Muscle of arm (tissue), 12 donors: ENCODE results near the gene NPR2. TPM values are rescaled to one million over a fixed set of nuclear protein-coding genes. Genes with fewer than 3 reads are reported as not detected.

Experiments
- DNase-seq: peaks from one replicate; pipeline ENCODE4 v3.0.0-alpha.2; 2013
- polyA plus RNA-seq, 12 donors: library from polyadenylated mRNA; unstranded; fragments of 120-200 nt; gene quantifications; one replicate each; pipeline ENCODE4 v1.2.1, GENCODE V29; 2013; ENCODE audit not compliant: insufficient read length in 12 of 12

The NPR2 gene
- polyA plus RNA-seq, 12 donors, result 14.4 to 30.9 (median 26.3) TPM; not detected in 1

- DNase-seq, result no peak
Observed at GRCh38 chr9:35854091-35854762, 62.8 kb downstream of the NPR2 start.

GRCh38 chr9:35856206-35856605 lies 64.8 kb downstream of the NPR2 start:
- DNase-seq, result no peak

- no peak for DNase-seq
Observed at GRCh38 chr9:35856882-35857281, 65.5 kb downstream of the NPR2 start.

GRCh38 chr9:35858458-35858857 lies 67.1 kb downstream of the NPR2 start:
- no peak for DNase-seq

Other genes starting within 250 kb of the NPR2 start
- gene TESK1, start 186.3 kb upstream of the NPR2 start, polyA plus RNA-seq, result 10 to 100 TPM in 11 of 12 donors, not detected in 1; 27.1 to 42.8 (median 33.8) TPM
- gene CD72, start 173.2 kb upstream of the NPR2 start, polyA plus RNA-seq, result 1 to 10 TPM in 10 of 12 donors, not detected in 2; 1.0 to 4.8 (median 2.1) TPM
- gene SIT1, start 140.7 kb upstream of the NPR2 start, polyA plus RNA-seq, result 1 to 10 TPM in 1 of 12 donors, under 1 TPM in 8, not detected in 3; 0.13 to 2.3 (median 0.20) TPM
- gene RMRP, start 133.6 kb upstream of the NPR2 start, polyA plus RNA-seq, result not detected
- gene CCDC107, start 133.3 kb upstream of the NPR2 start, polyA plus RNA-seq, result 10 to 100 TPM in 10 of 12 donors, not detected in 2; 12.4 to 21.7 (median 16.1) TPM
- gene ARHGEF39, start 126.4 kb upstream of the NPR2 start, polyA plus RNA-seq, result 1 to 10 TPM in 11 of 12 donors, not detected in 1; 3.3 to 8.0 (median 5.2) TPM
- 1 to 10 TPM in 4 of 12 donors, under 1 TPM in 6, not detected in 2; 0.42 to 6.9 (median 0.75) TPM for gene CA9, start 117.7 kb upstream of the NPR2 start, polyA plus RNA-seq
- over 10,000 TPM in 1 of 12 donors, 1,000 to 10,000 TPM in 11; 1,434 to 10,856 (median 6,506) TPM for gene TPM2, start 101.7 kb upstream of the NPR2 start, polyA plus RNA-seq
- 100 to 1,000 TPM in 3 of 12 donors, 10 to 100 TPM in 8, not detected in 1; 83.0 to 108 (median 90.3) TPM for gene TLN1, start 59.4 kb upstream of the NPR2 start, polyA plus RNA-seq
- gene CREB3, start 58.9 kb upstream of the NPR2 start, polyA plus RNA-seq, result 10 to 100 TPM in 11 of 12 donors, not detected in 1; 21.3 to 45.7 (median 24.9) TPM
- 10 to 100 TPM in 11 of 12 donors, not detected in 1; 33.9 to 87.1 (median 55.8) TPM for gene GBA2, start 42.4 kb upstream of the NPR2 start, polyA plus RNA-seq
- gene RGP1, start 42.3 kb upstream of the NPR2 start, polyA plus RNA-seq, result 10 to 100 TPM in 11 of 12 donors, not detected in 1; 15.1 to 21.8 (median 19.8) TPM
- 1 to 10 TPM in 1 of 12 donors, under 1 TPM in 1, not detected in 10; 0.98 to 1.4 TPM for gene MSMP, start 37.3 kb upstream of the NPR2 start, polyA plus RNA-seq
- gene SPAG8, start 20.7 kb downstream of the NPR2 start, polyA plus RNA-seq, result 1 to 10 TPM in 10 of 12 donors, not detected in 2; 1.7 to 4.0 (median 2.2) TPM
- gene HINT2, start 23.5 kb downstream of the NPR2 start, polyA plus RNA-seq, result 10 to 100 TPM in 11 of 12 donors, not detected in 1; 25.7 to 40.7 (median 29.3) TPM
- gene FAM221B, start 37.1 kb downstream of the NPR2 start, polyA plus RNA-seq, result under 1 TPM in 10 of 12 donors, not detected in 2; 0.07 to 0.62 (median 0.23) TPM
- gene TMEM8B, start 37.6 kb downstream of the NPR2 start, polyA plus RNA-seq, result 10 to 100 TPM in 11 of 12 donors, not detected in 1; 12.0 to 33.1 (median 22.2) TPM
- gene OR13J1, start 78.8 kb downstream of the NPR2 start, polyA plus RNA-seq, result under 1 TPM in 4 of 12 donors, not detected in 8; 0.13 to 0.31 (median 0.17) TPM
- 1 to 10 TPM in 8 of 12 donors, under 1 TPM in 2, not detected in 2; 0.18 to 2.6 (median 1.5) TPM for gene HRCT1, start 114.6 kb downstream of the NPR2 start, polyA plus RNA-seq
- gene SPAAR, start 117.9 kb downstream of the NPR2 start, polyA plus RNA-seq, result 1 to 10 TPM in 10 of 12 donors, not detected in 2; 1.1 to 2.8 (median 1.9) TPM
- gene OR2S2, start 166.6 kb downstream of the NPR2 start, polyA plus RNA-seq, result under 1 TPM in 6 of 12 donors, not detected in 6; 0.22 to 0.48 (median 0.29) TPM
- 10 to 100 TPM in 11 of 12 donors, not detected in 1; 21.7 to 62.1 (median 29.2) TPM for gene RECK, start 245.3 kb downstream of the NPR2 start, polyA plus RNA-seq